NCI-H2196 treated with DMSO at 0.1 percent for 48 hours (cell line): Measurements from ENCODE around the gene CTNNBL1.

Experiments used
- DNase-seq: peaks from one replicate; lab custom pipeline; 2025; ENCODE audit not compliant: unreplicated experiment; lab: John Stamatoyannopoulos, UW

The CTNNBL1 gene

GRCh38 chr20:37875460-37876175 is 181.8 kb downstream of the CTNNBL1 start:
- DNase-seq = no peak

- no peak for DNase-seq
Observed at GRCh38 chr20:37876863-37877262, 183.0 kb downstream of the CTNNBL1 start.

- no peak for DNase-seq
Observed at GRCh38 chr20:37877832-37878772, 184.3 kb downstream of the CTNNBL1 start.

GRCh38 chr20:37878835-37879599 is 185.2 kb downstream of the CTNNBL1 start:
- DNase-seq = no peak

- no peak for DNase-seq
Observed at GRCh38 chr20:37879843-37880242, 186.0 kb downstream of the CTNNBL1 start.

GRCh38 chr20:37880726-37881591 is 187.1 kb downstream of the CTNNBL1 start:
- no peak for DNase-seq

- DNase-seq = no peak
Observed at GRCh38 chr20:37881601-37882343, 187.9 kb downstream of the CTNNBL1 start.

GRCh38 chr20:37882961-37883712 is 189.3 kb downstream of the CTNNBL1 start:
- no peak for DNase-seq

GRCh38 chr20:37885042-37885441 is 191.2 kb downstream of the CTNNBL1 start:
- DNase-seq = no peak

- DNase-seq = no peak
Observed at GRCh38 chr20:37885593-37886503, 192.0 kb downstream of the CTNNBL1 start.

- no peak for DNase-seq
Observed at GRCh38 chr20:37886851-37887297, 193.0 kb downstream of the CTNNBL1 start.

- DNase-seq = no peak
Observed at GRCh38 chr20:37888641-37889040, 194.8 kb downstream of the CTNNBL1 start.

- no peak for DNase-seq
Observed at GRCh38 chr20:37890108-37890507, 196.3 kb downstream of the CTNNBL1 start.

GRCh38 chr20:37890643-37891042 is 196.8 kb downstream of the CTNNBL1 start:
- DNase-seq = no peak

- no peak for DNase-seq
Observed at GRCh38 chr20:37892001-37892400, 198.2 kb downstream of the CTNNBL1 start.

GRCh38 chr20:37893566-37894241 is 199.9 kb downstream of the CTNNBL1 start:
- DNase-seq = no peak

GRCh38 chr20:37894454-37894853 is 200.6 kb downstream of the CTNNBL1 start:
- no peak for DNase-seq
